22Rv1 (cell line): ENCODE results near the gene LRRC66.

Experiments used
- H3K27ac ChIP-seq: fragments of 450-650 bp; 2 replicates; pipeline ENCODE4 v1.5.1; 2017
- ZFX ChIP-seq: fragments of 450-650 bp; IDR thresholded peaks from 2 replicates; pipeline ENCODE4 v1.6.1; 2017; ENCODE audit warnings: antibody characterized with exemption, borderline replicate concordance
- TF ChIP-seq, protein P1 (sequence below): fragments of 450-650 bp; IDR thresholded peaks from 2 replicates; pipeline ENCODE4 v1.5.1; 2017; ENCODE audit warnings: mild to moderate bottlenecking

LRRC66 gene

DNA sequence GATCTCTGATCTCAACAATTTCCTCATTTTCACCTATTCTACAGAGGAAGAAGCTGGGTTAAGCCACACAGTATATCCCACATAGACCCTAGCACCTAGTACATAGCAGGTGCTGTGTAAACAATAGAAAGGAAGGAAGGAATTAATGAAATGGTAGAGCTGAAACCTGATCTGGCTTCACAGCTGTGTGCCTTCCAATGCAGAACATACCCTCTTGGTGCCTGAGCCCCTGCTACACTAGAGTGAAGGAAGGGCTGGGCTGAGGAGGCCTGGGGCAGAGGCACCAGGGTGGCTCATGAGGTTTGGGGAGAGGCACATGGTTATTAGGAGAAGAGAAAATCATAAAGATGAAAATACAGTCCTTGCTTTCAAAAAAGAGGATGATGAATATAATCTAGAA, 21.3 kb downstream of the LRRC66 start:
- TF ChIP-seq, protein P1, sequence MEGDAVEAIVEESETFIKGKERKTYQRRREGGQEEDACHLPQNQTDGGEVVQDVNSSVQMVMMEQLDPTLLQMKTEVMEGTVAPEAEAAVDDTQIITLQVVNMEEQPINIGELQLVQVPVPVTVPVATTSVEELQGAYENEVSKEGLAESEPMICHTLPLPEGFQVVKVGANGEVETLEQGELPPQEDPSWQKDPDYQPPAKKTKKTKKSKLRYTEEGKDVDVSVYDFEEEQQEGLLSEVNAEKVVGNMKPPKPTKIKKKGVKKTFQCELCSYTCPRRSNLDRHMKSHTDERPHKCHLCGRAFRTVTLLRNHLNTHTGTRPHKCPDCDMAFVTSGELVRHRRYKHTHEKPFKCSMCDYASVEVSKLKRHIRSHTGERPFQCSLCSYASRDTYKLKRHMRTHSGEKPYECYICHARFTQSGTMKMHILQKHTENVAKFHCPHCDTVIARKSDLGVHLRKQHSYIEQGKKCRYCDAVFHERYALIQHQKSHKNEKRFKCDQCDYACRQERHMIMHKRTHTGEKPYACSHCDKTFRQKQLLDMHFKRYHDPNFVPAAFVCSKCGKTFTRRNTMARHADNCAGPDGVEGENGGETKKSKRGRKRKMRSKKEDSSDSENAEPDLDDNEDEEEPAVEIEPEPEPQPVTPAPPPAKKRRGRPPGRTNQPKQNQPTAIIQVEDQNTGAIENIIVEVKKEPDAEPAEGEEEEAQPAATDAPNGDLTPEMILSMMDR, result no peak
- no peak for TF ChIP-seq ZFX
- no peak overlapping the region for H3K27ac ChIP-seq

DNA sequence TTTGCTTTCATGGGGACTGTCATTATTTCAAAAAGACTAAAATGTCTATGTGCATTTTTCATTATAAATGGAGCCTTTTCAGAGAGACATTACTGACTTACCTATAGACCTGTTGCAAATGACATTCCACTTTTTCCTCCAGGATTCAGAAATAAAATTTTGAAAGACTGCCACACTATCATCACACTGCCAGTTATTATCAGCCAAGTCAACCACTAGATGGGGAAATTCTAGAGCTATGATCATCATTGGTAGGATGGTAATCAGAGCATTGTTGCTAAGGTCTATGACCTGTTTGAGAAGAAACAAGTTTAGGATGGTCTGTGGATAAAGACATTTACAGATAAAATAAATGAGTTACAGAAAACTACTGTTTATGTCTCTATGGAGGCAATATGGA, 22.5 kb downstream of the LRRC66 start:
- no peak for TF ChIP-seq ZFX

DNA sequence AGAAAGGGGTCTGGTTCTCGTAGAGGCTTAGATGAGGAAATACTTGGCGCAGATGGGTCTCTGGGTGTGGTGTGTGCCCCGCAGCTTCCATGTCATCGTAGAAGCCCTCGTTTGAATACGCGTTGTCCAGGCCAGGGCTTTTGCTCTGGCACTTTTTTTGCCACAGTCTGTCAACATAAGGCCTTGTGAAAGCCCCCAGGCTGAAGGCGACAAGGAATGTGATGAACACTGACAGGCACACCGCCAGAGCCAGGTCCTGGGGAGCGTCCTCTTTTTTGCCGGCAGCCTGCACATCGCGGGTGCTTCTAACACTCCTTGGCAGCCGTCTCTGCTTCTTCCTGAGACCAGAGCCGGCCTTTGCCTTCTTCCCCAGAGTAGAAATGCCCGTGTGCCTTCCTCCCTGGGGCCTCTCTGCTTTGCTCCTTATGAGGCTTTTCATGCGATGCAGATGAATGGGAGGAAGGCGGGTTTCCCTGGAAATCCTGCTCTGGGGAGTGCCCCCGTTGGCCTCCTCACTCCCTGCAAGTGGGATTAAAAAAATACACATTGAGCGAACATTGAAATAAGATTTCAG, 24.4 kb downstream of the LRRC66 start:
- TF ChIP-seq ZFX, result no peak
- TF ChIP-seq, protein P1, result no peak
- no peak overlapping the region for H3K27ac ChIP-seq

More for the DNA sequence above, 22.5 kb downstream of the LRRC66 start:
- H3K27ac ChIP-seq, result no peak overlapping the region

DNA sequence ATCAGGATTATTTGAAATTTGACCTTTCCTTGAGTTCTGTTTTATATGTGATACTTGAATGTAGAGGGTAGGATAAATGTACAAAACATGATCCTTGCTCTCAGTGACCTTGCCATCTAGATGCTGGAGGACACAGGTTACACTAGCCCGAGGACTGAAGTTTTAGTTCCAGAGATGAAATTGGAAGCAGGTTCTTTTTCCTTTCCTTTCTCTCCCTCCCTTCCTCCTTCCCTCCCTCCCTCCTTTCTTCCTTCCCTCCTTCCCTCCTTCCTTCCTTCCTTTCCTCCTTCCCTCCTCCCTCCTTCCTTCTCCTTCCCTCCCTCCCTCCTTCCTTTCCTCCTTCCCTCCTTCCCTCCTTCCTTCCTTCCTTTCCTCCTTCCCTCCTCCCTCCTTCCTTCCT, 54.3 kb downstream of the LRRC66 start:
- TF ChIP-seq, protein P1, result no peak
- TF ChIP-seq ZFX, result no peak
- no peak overlapping the region for H3K27ac ChIP-seq

DNA sequence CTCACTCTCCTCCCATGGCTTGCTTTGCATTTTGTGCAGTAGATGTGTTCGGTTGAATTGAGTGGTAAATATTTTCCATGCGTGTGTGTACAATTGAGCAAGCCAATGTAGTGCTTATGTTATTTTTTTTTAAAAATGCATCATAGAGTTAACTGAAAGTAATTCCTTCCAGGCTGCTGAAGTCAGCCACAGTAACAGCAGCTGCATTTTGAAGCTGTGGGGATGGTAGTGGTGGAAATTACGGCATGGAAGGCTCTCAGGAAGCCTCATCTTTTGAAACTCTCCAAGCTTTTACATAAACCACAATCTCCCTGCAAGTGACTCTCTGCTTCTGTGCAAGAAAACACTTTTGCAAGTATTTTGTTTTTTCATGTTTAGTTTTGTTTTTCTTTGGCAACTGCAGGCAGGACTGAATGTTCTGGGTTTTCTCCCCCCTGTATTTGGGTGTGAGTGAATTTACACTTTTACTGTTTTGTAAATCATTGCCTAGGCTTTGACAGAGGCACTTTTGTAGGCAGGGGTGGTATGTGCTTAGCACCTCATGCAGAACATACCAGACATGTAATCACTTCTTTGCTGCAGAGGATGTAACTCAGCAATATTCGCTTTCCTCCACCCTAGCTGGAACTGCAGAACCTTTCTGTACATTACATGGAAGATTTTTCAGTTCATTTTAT, 56.2 kb downstream of the LRRC66 start:
- H3K27ac ChIP-seq, result no peak overlapping the region
- TF ChIP-seq, protein P1, result no peak
- TF ChIP-seq ZFX, result no peak

DNA sequence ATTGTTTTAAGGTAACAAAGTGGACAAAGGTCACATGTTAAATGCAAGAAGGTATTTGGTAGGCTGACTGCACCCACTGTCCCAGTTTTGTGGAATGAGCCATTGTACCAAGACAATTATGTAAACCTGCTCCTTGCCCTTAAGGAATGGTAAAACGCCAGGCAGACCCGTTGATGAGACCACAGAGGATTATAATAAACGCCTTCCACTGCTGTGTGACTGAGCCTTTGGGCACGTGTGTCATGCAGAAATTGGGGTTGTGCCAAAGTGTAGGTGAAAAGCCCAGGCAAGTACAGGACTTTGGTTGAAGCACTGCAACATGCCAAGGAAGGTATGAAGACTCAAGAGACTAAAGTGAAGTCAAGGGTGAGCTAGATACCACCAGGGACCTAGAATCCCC, 59.7 kb downstream of the LRRC66 start:
- no peak for TF ChIP-seq ZFX
- TF ChIP-seq, protein P1, result no peak

DNA sequence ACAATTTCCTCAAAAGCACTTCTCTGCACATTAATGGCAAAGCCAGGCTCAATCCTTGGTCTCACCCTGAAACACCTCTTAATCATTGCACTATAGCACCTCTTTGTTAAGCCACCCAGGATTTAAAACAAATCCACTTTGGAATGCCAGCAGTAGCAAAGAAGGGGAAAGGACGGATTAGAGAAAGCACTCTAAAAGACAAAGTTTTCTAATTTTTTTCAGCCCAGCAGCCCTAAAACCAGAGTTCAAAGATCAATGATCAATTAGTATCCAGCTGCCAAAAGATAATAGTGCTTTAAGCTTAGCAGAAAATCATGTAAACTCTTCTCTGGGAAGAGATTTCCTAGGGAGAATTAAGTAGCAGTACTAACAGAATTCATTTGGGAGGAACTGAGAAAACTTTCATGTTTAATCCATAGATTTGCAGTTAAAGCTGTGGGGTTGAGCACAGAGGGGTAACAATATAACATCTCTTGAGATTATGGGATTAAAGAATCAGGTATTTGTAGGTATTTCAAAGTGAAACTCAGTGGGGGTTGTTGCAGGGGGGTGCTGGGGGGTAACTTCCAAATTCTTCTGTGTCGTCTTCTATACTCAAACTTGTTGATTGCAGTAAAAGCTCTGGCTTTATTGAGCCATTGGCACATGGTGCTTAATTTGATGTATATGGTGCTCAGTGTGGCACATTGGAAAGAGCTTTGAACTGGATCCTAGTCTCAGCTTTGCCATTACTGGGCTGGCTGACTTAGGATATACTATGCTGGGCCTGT, 61.8 kb downstream of the LRRC66 start:
- no peak overlapping the region for H3K27ac ChIP-seq
- no peak for TF ChIP-seq ZFX
- TF ChIP-seq, protein P1, result no peak

More for the DNA sequence above, 59.7 kb downstream of the LRRC66 start:
- no peak overlapping the region for H3K27ac ChIP-seq
